ENCODE results near the gene EXOC4. TPM values are rescaled to one million over a fixed set of nuclear protein-coding genes. Genes with fewer than 3 reads are reported as not detected.

EXOC4 gene
- total and polyA plus RNA-seq, 2 of the 13 experiments (the other 11 are each of a cell fraction or from before 2014, with no cell fraction given) = 22.5 to 39.0 TPM

DNA sequence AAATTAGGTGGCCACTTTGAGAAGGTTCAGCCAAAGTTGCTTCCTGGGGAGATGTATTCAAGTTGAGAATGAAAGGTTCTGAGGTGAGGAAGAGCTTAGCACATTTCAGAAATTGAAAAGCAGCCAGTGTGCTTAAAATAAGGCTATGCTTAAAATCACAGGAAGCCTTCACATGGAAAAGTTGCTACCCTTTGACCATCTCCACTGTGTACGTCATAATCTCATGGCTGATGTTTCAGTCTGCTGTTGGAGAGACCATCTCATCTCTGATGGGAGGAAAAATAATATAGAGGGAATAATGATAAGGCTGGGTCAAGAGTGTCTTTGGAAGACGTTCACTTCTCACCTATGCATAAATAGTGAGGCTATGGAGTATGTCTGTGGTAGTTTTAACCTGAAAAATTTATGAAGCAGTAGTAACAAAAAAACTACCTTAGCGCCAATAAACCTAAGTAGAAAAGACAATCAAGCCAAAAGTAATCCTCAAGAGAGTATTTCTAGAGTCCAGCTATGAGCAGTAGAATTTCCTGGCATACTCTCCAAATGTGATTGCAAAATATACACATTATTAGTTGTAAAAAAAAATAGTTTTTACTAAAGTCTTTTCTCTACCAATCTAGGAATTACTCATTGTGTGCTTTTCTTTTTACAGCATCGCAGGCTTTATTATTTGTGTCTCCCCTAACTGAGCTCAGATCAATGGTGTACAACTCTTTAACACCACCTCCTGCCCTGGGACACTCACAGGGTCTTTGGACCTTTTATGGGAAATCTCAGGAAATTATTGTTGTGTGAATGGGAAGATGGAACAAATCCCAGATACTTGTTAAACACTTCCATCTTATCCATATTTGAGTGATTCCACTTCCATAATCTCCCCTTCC, 439.1 kb downstream of the EXOC4 start:
- 97% methylated on average over 4 of the region's 4 CpGs for WGBS (ENCODE audit: low lambda C conversion rate)
- ATAC-seq = no peak

More for the DNA sequence above, 439.1 kb downstream of the EXOC4 start:
- ChIA-PET POLR2A (no interaction called here), CTCF (ENCODE audit: low intra/inter-chr PET ratio, low total read pairs) (no interaction called here)
- FAIRE-seq (no peak), DNase-seq (ENCODE audit: low spot score) (no peak)
- Histone ChIP-seq H3K9ac (ENCODE audit: insufficient read depth, low read depth, low read length) (no peak overlapping the region), H3K27ac (ENCODE audit: extremely low read length, insufficient read depth, low read length) (no peak overlapping the region), H4K20me1 (ENCODE audit: insufficient read depth, low read length) (no peaks in the 10 kb centered on the region), H2AFZ (ENCODE audit: low read length) (no peak overlapping the region), H3K27me3 (ENCODE audit: control insufficient read depth in 1 of 2, insufficient read depth in 2 of 2, low read length in 2 of 2) (no peaks in the 10 kb centered on the region), H3K79me2 (ENCODE audit: insufficient read depth, low read length) (no peaks in the 10 kb centered on the region), H3K9me3 (ENCODE audit: low read length) (no peaks in the 10 kb centered on the region), H3K4me3 (replicated peaks in 1 of 3; ENCODE audit: insufficient read depth in 1 of 3, low read depth in 2 of 3, low read length in 3 of 3) (no peak overlapping the region), H3K4me1 (ENCODE audit: insufficient read depth, low read length) (0 out of 2 replicates have a peak, but pooled peaks cover 5% of the 10 kb centered on the region), H3K36me3 (replicated peaks in 1 of 2; ENCODE audit: control insufficient read depth in 1 of 2, insufficient read depth in 2 of 2, low read length in 2 of 2) (no peaks in the 10 kb centered on the region), H3K4me2 (ENCODE audit: low read depth, low read length) (no peak overlapping the region)
- intact Hi-C loops (cut with micrococcal nuclease; ENCODE audit: unreplicated experiment) = no loop called here
- TF ChIP-seq SMARCE1 (IDR thresholded peaks at IDR 0.05; ENCODE audit: borderline replicate concordance) = no peak
- no peak for TF ChIP-seq ZNF549 (CRISPR knock-in tag; IDR thresholded peaks at IDR 0.05)
- no peak for TF ChIP-seq PRMT3 (CRISPR knock-in tag; IDR thresholded peaks at IDR 0.05; ENCODE audit: borderline replicate concordance, low read depth)
- no peak for TF ChIP-seq KDM1A (CRISPR knock-in tag; IDR thresholded peaks at IDR 0.05)
- no peak for TF ChIP-seq AGO2 (optimal IDR thresholded peaks at IDR 0.05; ENCODE audit: low read depth, low read length)
- TF ChIP-seq ZFX (CRISPR knock-in tag; IDR thresholded peaks at IDR 0.05; ENCODE audit: low read depth) = no peak
- TF ChIP-seq MED13 (CRISPR knock-in tag; IDR thresholded peaks at IDR 0.05) = no peak
- no peak for TF ChIP-seq NCOA2 (CRISPR knock-in tag; IDR thresholded peaks at IDR 0.05)
- TF ChIP-seq, protein P1, sequence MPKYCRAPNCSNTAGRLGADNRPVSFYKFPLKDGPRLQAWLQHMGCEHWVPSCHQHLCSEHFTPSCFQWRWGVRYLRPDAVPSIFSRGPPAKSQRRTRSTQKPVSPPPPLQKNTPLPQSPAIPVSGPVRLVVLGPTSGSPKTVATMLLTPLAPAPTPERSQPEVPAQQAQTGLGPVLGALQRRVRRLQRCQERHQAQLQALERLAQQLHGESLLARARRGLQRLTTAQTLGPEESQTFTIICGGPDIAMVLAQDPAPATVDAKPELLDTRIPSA (CRISPR knock-in tag; IDR thresholded peaks at IDR 0.05; ENCODE audit: borderline replicate concordance) = no peak
- no peak for TF ChIP-seq ARID2 (CRISPR knock-in tag; IDR thresholded peaks at IDR 0.05; ENCODE audit: borderline replicate concordance)
- no peak for TF ChIP-seq ZNF747 (CRISPR knock-in tag; IDR thresholded peaks at IDR 0.05; ENCODE audit: borderline replicate concordance)
- TF ChIP-seq, protein P2, sequence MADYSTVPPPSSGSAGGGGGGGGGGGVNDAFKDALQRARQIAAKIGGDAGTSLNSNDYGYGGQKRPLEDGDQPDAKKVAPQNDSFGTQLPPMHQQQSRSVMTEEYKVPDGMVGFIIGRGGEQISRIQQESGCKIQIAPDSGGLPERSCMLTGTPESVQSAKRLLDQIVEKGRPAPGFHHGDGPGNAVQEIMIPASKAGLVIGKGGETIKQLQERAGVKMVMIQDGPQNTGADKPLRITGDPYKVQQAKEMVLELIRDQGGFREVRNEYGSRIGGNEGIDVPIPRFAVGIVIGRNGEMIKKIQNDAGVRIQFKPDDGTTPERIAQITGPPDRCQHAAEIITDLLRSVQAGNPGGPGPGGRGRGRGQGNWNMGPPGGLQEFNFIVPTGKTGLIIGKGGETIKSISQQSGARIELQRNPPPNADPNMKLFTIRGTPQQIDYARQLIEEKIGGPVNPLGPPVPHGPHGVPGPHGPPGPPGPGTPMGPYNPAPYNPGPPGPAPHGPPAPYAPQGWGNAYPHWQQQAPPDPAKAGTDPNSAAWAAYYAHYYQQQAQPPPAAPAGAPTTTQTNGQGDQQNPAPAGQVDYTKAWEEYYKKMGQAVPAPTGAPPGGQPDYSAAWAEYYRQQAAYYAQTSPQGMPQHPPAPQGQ (CRISPR knock-in tag; IDR thresholded peaks at IDR 0.05; ENCODE audit: borderline replicate concordance) = no peak
- TF ChIP-seq BRCA1 (CRISPR knock-in tag; IDR thresholded peaks at IDR 0.05) = no peak
- TF ChIP-seq CREB1 (IDR thresholded peaks at IDR 0.05) = no peak
- no peak for TF ChIP-seq CREB1 (CRISPR knock-in tag; IDR thresholded peaks at IDR 0.05)
- no peak for TF ChIP-seq KDM3A (CRISPR knock-in tag; IDR thresholded peaks at IDR 0.05; ENCODE audit: low read depth)
- TF ChIP-seq ZBTB1 (CRISPR knock-in tag; IDR thresholded peaks at IDR 0.05; ENCODE audit: borderline replicate concordance) = no peak
- TF ChIP-seq ZNF34 (CRISPR knock-in tag; IDR thresholded peaks at IDR 0.05; ENCODE audit: borderline replicate concordance) = no peak
- in situ Hi-C loops (cut with HindIII; ENCODE audit: extremely low pct_ligation_motif_present, low pct_unique_long_range_greater_than_20kb) = no loop called here
- BruUV-seq (replicated peaks) = no TSS peak

Data from HepG2 (cell line).